Measurements from ENCODE around the gene GABRB1.

The GABRB1 gene

DNA sequence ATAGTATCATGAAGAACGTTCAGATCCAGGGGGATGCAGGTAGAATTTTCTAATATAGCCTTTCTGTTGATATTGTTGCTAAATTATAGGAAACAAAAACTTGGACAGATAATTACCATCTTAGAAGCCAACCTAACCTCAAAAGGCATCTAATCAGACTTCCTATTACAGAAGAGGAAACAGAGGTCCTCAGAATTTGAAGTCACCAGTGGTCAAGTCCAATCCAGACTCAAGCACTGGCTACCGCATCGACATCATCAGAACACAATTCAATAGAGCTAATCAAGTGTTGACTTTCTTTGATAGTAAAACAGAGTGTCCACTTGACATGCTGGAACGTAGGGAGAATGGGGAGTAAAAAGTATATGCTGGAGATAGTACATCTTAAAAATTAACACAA is 443.4 kb downstream of the GABRB1 start:
- no peak for DNase-seq

DNA sequence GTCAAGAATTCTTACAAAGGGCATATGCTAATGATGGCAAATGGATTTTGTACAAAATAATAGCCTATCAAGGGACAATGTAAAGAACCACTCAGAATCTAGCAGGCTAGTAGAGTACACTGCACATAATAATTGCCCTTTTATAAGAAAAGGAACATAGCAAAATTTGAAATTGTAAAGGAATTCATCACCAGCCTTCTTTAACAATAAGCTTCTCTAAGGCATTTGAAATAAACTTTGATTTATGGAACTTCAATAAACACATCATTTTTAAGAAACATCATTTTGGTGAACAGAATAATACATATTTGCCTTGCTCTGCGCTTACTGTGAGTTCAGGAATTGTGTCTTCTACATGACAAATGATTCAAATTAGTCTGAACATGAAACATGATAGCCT is 444.0 kb downstream of the GABRB1 start:
- DNase-seq, result no peak

Measured in inflammatory macrophage (primary cell).